ENCODE results near the gene NEK6. TPM values are rescaled to one million over a fixed set of nuclear protein-coding genes. Genes with fewer than 3 reads are reported as not detected.

NEK6 gene
- total and polyA plus RNA-seq, 10 of the 15 experiments (the other 5 are each of a cell fraction or from before 2014, with no cell fraction given): 31.3 to 161 (median 89.2) TPM

- TF ChIP-seq BCLAF1 (IDR thresholded peaks at IDR 0.05): no peak
- TF ChIP-seq ZBTB11 (CRISPR knock-in tag; IDR thresholded peaks at IDR 0.05): no peak
- no peak for TF ChIP-seq JUNB (IDR thresholded peaks at IDR 0.05)
- no peak for TF ChIP-seq ZNF24 (IDR thresholded peaks at IDR 0.05)
- no peak for TF ChIP-seq SREBF2 (IDR thresholded peaks at IDR 0.05; ENCODE audit: low read length)
- TF ChIP-seq NKRF (conservative IDR thresholded peaks at IDR 0.05): no peak
- no peak for TF ChIP-seq CEBPB (IDR thresholded peaks at IDR 0.05; ENCODE audit: borderline replicate concordance in 1 of 2, low read depth in 2 of 2, low read length in 2 of 2)
These were observed 38.3 kb downstream of the NEK6 start (continued) for GRCh38 chr9:124296094-124296493.

Data from GM12878 (cell line).